Astrocyte (in vitro differentiated cells and primary cell): ENCODE data around the gene HECW1.

Experiments used
- CTCF ChIP-seq: IDR thresholded peaks from 2 replicates; pipeline ENCODE4 v1.5.1; 2011; ENCODE audit warnings: low read depth, mild to moderate bottlenecking, inconsistent platforms, low read length, moderate library complexity; ENCODE audit not compliant: insufficient read depth
- EZH2 ChIP-seq: IDR thresholded peaks from 2 replicates; pipeline ENCODE4 v1.6.1; 2012; ENCODE audit warnings: mild to moderate bottlenecking, low read length, inconsistent platforms; ENCODE audit not compliant: insufficient read depth

DNA sequence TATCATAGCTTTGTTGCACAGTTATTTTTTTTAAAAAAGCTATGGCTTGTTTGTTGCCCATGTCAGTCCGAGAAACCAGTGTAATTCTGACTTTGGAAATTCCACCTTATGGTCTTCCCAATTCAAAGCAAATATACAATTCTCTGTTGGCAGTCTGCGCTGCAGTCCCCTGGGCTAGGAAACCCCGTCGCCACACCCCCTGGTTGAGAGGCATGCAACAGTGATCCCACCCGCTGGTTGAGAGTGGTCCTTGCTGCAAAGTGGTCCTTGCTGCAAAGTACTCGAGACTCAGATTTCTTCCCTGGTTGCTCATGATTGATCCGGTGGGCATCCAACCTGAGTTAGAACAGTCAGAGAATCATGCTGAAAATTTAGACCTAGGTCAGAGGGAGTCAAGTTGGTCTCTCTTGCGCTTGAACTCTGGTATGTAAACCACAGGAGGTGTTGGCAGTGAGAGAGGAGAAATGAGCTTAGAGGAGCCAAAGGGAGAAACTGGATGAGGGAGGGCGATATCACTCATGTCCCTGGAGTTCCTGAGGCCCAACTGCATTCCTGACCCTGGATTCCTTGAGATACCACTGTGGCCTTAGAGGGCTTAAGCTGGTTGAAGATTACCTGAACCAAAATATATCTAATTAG lies 425.4 kb downstream of the HECW1 start:
- TF ChIP-seq CTCF (no peak), EZH2 (no peak)
